Measurements from ENCODE around the gene GRID2. TPM values are rescaled to one million over a fixed set of nuclear protein-coding genes. Genes with fewer than 3 reads are reported as not detected.

The GRID2 gene
- total RNA-seq, 2 donors from 2014 or later: 0.28 TPM; not detected in 1

DNA sequence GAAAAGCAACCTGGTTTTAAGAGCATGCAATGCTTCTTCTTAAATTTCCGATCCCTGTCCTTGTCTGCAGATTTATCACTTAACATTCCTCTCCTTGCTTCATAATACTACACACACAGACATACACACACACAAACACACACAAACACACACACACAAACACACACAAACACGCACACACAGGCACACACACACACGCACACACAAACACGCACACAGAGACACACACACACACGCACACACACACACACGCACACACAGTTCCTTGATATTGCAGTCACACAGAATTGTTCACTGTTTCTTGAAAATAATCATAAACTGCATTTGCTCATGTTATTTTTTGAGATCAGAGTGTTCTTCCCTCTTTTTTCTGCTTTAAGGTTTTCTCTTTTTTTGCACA is 1066.5 kb downstream of the GRID2 start:
- no peak for ATAC-seq (ENCODE audit: insufficient number of reproducible peaks, low FRiP score, low read depth)
- DNase-seq (ENCODE audit: low spot score): no peak

GRCh38 chr4:93373893-93374860 is 1070.4 kb downstream of the GRID2 start:
- no peaks in the 10 kb centered on the region for H3K27me3 ChIP-seq (replicated peaks; ENCODE audit: insufficient read depth)
- DNase-seq (ENCODE audit: low spot score) (no peak), ATAC-seq (ENCODE audit: insufficient number of reproducible peaks, low FRiP score, low read depth) (no peak)
- H3K27ac ChIP-seq: no peak overlapping the region
- no peaks in the 10 kb centered on the region for H3K9me3 ChIP-seq
- no peaks in the 10 kb centered on the region for H3K36me3 ChIP-seq
- H3K4me3 ChIP-seq: no peak overlapping the region
- H3K4me1 ChIP-seq (ENCODE audit: control insufficient read depth in 1 of 2, low read depth in 2 of 2): no peaks in the 10 kb centered on the region
- no peak for TF ChIP-seq CTCF (IDR thresholded peaks at IDR 0.05)

More for the DNA sequence above, 1066.5 kb downstream of the GRID2 start:
- Histone ChIP-seq H3K27ac (no peak overlapping the region), H3K9me3 (no peaks in the 10 kb centered on the region), H3K27me3 (replicated peaks; ENCODE audit: insufficient read depth) (no peaks in the 10 kb centered on the region), H3K4me1 (ENCODE audit: control insufficient read depth in 1 of 2, low read depth in 2 of 2) (no peaks in the 10 kb centered on the region), H3K4me3 (no peak overlapping the region), H3K36me3 (no peaks in the 10 kb centered on the region)
- TF ChIP-seq CTCF (IDR thresholded peaks at IDR 0.05): no peak

GRCh38 chr4:93384241-93384640 is 1080.5 kb downstream of the GRID2 start:
- no peak for ATAC-seq (ENCODE audit: insufficient number of reproducible peaks, low FRiP score, low read depth)
- no peak for DNase-seq (ENCODE audit: low spot score)
- H3K27me3 ChIP-seq (replicated peaks; ENCODE audit: insufficient read depth): no peaks in the 10 kb centered on the region
- no peaks in the 10 kb centered on the region for H3K36me3 ChIP-seq
- H3K9me3 ChIP-seq: no peaks in the 10 kb centered on the region
- no peak overlapping the region for H3K4me3 ChIP-seq
- no peak overlapping the region for H3K27ac ChIP-seq
- TF ChIP-seq CTCF (IDR thresholded peaks at IDR 0.05): no peak
- no peaks in the 10 kb centered on the region for H3K4me1 ChIP-seq (ENCODE audit: control insufficient read depth in 1 of 2, low read depth in 2 of 2)

DNA sequence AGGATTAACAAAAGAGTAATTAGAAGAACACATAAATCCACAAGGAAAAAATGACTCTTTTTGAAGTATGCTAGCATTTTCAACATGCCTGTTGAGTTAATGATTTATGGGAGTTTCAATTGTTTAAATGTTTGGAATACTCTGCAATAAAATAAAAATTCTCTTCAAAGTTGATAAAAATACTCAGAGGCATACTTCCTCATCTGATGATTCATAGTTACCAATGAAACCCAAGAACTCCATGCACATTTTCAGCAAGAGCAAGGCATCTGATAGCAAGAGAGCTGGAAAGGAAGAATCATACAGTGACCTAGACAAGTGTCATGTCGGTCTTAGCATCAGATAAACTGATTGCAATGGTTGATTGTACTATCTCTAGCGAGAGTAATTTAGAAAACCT is 1081.1 kb downstream of the GRID2 start:
- TF ChIP-seq CTCF (IDR thresholded peaks at IDR 0.05): no peak
- no peaks in the 10 kb centered on the region for H3K36me3 ChIP-seq
- H3K27me3 ChIP-seq (replicated peaks; ENCODE audit: insufficient read depth): no peaks in the 10 kb centered on the region
- no peak overlapping the region for H3K4me3 ChIP-seq
- ATAC-seq (ENCODE audit: insufficient number of reproducible peaks, low FRiP score, low read depth) (no peak), DNase-seq (ENCODE audit: low spot score) (no peak)
- H3K27ac ChIP-seq: no peak overlapping the region
- H3K9me3 ChIP-seq: no peaks in the 10 kb centered on the region
- no peaks in the 10 kb centered on the region for H3K4me1 ChIP-seq (ENCODE audit: control insufficient read depth in 1 of 2, low read depth in 2 of 2)

DNA sequence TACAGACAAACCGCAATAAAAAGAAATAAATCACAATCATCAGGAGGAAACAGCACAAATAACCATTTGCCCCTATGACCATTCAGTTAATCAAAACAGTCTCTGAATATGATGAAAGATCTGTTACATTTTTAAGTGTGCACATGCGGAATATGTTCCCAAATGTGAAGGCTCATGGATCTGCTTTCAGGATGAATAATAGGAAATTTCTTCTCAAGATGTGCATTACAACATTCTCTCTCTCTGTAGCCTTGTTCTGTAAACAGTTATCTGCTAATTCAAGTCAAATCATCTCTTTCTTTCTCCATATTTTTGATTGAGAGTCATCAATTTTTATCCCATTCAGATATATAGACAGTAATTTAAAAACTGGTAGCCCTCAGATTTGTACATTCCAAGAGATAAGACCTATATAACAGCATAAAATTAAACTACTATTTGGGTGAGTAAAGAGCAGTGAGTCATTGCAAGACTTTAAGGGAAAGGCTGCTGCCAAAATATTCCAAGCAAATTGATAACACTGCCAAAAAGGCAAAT is 1090.8 kb downstream of the GRID2 start:
- peaks cover 0 to 3% of the 10 kb centered on the region in 2 donors for H3K4me1 ChIP-seq (ENCODE audit: control insufficient read depth in 1 of 2, low read depth in 2 of 2)
- no peak overlapping the region for H3K27ac ChIP-seq
- no peaks in the 10 kb centered on the region for H3K36me3 ChIP-seq
- H3K27me3 ChIP-seq (replicated peaks; ENCODE audit: insufficient read depth): no peaks in the 10 kb centered on the region
- no peak for DNase-seq (ENCODE audit: low spot score)
- no peaks in the 10 kb centered on the region for H3K9me3 ChIP-seq
- TF ChIP-seq CTCF (IDR thresholded peaks at IDR 0.05): no peak
- no peak overlapping the region for H3K4me3 ChIP-seq
- ATAC-seq (ENCODE audit: insufficient number of reproducible peaks, low FRiP score, low read depth): no peak

All from thoracic aorta (tissue), 2 donors.